ENCODE data around the gene IL1RN. TPM values are rescaled to one million over a fixed set of nuclear protein-coding genes. Genes with fewer than 3 reads are reported as not detected.

IL1RN gene
- total and polyA plus RNA-seq, 2 of the 8 experiments (the other 6 are each of a cell fraction or from before 2014, with no cell fraction given) = not detected

- TF ChIP-seq BCL11A (IDR thresholded peaks at IDR 0.05; ENCODE audit: low read depth in 2 of 2, low read length in 2 of 2) (no peak), FOSL1 (IDR thresholded peaks at IDR 0.05; ENCODE audit: insufficient read depth, low read depth, low read length) (no peak), CTBP2 (IDR thresholded peaks at IDR 0.05; ENCODE audit: borderline replicate concordance, insufficient read depth, insufficient read length, low read length) (no peak), ASH2L (IDR thresholded peaks at IDR 0.05; ENCODE audit: low read length) (no peak)
These were observed 42.2 kb downstream of the IL1RN start (continued) for GRCh38 chr2:113169586-113169985.

Data from H1 (cell line).